Uterus (tissue), 4 donors: ENCODE results near the gene BRAF. TPM values are rescaled to one million over a fixed set of nuclear protein-coding genes. Genes with fewer than 3 reads are reported as not detected.

Experiments
- DNase-seq, 2 donors: peaks; one replicate each; pipeline ENCODE4 v3.0.0-alpha.2; 2019 to 2020
- H3K27ac ChIP-seq, 2 donors: fragments of 200-600 bp; sonication (generic); 1 replicate in 1 of 2; 2 replicates in 1 of 2; pipeline ENCODE4 v1.5.1; 2016 to 2018
- H3K27me3 ChIP-seq, 2 donors: fragments of 200-600 bp; sonication (generic); one replicate each; pipeline ENCODE4 v1.5.1; 2018 to 2019; ENCODE audit warnings: control low read depth in 1 of 2
- H3K36me3 ChIP-seq, 2 donors: fragments of 200-600 bp; sonication (generic); one replicate each; pipeline ENCODE4 v1.5.1; 2019; ENCODE audit warnings: control low read depth in 1 of 2
- H3K4me1 ChIP-seq, 2 donors: fragments of 200-600 bp; sonication (generic); one replicate each; pipeline ENCODE4 v1.5.1; 2018 to 2019; ENCODE audit warnings: control low read depth in 1 of 2
- H3K4me3 ChIP-seq, 2 donors: fragments of 200-600 bp; sonication (generic); 1 replicate in 1 of 2; 2 replicates in 1 of 2; pipeline ENCODE4 v1.5.1; 2018 to 2019; ENCODE audit warnings: mild to moderate bottlenecking in 1 of 2
- H3K9me3 ChIP-seq, 2 donors: fragments of 200-600 bp; sonication (generic); one replicate each; pipeline ENCODE4 v1.5.1; 2019; ENCODE audit warnings: control low read depth in 1 of 2
- POLR2A ChIP-seq, 2 donors: fragments of 450-650 bp; IDR thresholded peaks; one replicate each; pipeline ENCODE4 v1.6.1; 2016; ENCODE audit warnings: antibody characterized with exemption in 2 of 2, mild to moderate bottlenecking in 1 of 2, moderate library complexity in 1 of 2
- intact Hi-C: fragments of 100-400 bp; cut with DNase I; formaldehyde crosslinking; loops from one replicate; pipeline ENCODE4 v1.15.1; 2023; ENCODE audit warnings: low total_unique reads
- total RNA-seq, 4 donors: library from RNA; depleted of rRNA in 3 of 4; stranded (reverse); fragments of >200 nt in 3 of 4; gene quantifications; one replicate each; pipeline versions ENCODE4 v1.1.0 to v1.2.4, GENCODE V29; 2014 to 2023
- TF ChIP-seq, protein P1 (sequence below), 4 experiments: fragments of 200-600 bp in 2 of 4; fragments of 450-650 bp in 2 of 4; sonication (generic) in 2 of 4; IDR thresholded peaks; one replicate each; pipeline ENCODE4 v1.5.1; 2016 to 2019; ENCODE audit warnings: antibody characterized with exemption in 4 of 4, mild to moderate bottlenecking in 2 of 4, moderate library complexity in 1 of 4
- donor health status: DM: yes; HTN: yes; CAD: no.

Gene BRAF
- total RNA-seq, 4 donors from 2014 or later, result 42.6 to 76.8 (median 66.5) TPM

DNA sequence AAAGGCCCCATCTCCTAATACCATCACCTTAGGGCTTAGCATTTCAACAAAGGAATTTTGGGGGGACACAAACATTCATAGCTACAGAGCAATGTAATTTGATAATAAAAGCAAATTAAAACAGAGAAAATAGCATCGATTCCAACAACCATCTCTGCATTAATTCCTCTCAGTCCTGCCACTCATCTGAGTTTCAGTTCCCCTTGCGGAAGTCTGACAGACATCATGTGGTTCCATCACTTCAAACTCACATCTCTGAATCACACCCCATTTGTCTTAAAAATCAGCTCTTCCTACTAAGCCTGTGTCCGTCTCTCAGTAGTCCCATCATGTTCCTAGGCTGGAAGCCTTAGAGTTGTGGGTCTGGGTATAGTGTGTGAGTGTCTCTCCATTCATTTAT, 248.4 kb downstream of the BRAF start:
- intact Hi-C loops, result no loop called here
- no peak for DNase-seq
- Histone ChIP-seq H3K27ac (no peak overlapping the region), H3K4me3 (no peak overlapping the region), H3K4me1 (no peaks in the 10 kb centered on the region), H3K9me3 (no peaks in the 10 kb centered on the region), H3K27me3 (no peaks in the 10 kb centered on the region), H3K36me3 (no peaks in the 10 kb centered on the region)
- TF ChIP-seq, protein P1, sequence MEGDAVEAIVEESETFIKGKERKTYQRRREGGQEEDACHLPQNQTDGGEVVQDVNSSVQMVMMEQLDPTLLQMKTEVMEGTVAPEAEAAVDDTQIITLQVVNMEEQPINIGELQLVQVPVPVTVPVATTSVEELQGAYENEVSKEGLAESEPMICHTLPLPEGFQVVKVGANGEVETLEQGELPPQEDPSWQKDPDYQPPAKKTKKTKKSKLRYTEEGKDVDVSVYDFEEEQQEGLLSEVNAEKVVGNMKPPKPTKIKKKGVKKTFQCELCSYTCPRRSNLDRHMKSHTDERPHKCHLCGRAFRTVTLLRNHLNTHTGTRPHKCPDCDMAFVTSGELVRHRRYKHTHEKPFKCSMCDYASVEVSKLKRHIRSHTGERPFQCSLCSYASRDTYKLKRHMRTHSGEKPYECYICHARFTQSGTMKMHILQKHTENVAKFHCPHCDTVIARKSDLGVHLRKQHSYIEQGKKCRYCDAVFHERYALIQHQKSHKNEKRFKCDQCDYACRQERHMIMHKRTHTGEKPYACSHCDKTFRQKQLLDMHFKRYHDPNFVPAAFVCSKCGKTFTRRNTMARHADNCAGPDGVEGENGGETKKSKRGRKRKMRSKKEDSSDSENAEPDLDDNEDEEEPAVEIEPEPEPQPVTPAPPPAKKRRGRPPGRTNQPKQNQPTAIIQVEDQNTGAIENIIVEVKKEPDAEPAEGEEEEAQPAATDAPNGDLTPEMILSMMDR (IDR thresholded peaks at IDR 0.05), result no peak
- no peak for TF ChIP-seq POLR2A (IDR thresholded peaks at IDR 0.05)

DNA sequence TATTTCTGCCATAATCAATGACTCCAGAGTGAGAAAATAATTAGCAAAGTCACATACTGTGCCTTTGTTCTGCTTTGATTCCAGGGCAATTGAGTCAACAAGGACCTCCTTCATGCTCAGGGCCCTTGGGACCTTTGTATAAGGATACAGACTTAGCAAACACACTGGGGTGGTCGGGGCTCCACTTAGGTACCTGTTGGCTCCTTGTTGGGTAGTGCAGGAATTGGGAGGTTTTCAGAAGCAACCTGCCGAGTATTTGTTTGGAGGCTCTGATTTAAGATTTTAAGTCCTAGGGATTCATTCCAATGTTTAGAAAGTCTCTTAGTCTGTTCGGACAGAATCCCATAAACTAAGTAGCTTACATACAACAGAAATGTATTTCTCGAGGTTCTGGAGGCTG, 249.0 kb downstream of the BRAF start:
- no peaks in the 10 kb centered on the region for H3K27me3 ChIP-seq
- no peak for DNase-seq
- H3K36me3 ChIP-seq, result no peaks in the 10 kb centered on the region
- intact Hi-C loops, result no loop called here
- no peak overlapping the region for H3K4me3 ChIP-seq
- no peak overlapping the region for H3K27ac ChIP-seq
- no peak for TF ChIP-seq POLR2A (IDR thresholded peaks at IDR 0.05)
- TF ChIP-seq, protein P1 (IDR thresholded peaks at IDR 0.05), result no peak
- no peaks in the 10 kb centered on the region for H3K9me3 ChIP-seq
- H3K4me1 ChIP-seq, result no peaks in the 10 kb centered on the region

DNA sequence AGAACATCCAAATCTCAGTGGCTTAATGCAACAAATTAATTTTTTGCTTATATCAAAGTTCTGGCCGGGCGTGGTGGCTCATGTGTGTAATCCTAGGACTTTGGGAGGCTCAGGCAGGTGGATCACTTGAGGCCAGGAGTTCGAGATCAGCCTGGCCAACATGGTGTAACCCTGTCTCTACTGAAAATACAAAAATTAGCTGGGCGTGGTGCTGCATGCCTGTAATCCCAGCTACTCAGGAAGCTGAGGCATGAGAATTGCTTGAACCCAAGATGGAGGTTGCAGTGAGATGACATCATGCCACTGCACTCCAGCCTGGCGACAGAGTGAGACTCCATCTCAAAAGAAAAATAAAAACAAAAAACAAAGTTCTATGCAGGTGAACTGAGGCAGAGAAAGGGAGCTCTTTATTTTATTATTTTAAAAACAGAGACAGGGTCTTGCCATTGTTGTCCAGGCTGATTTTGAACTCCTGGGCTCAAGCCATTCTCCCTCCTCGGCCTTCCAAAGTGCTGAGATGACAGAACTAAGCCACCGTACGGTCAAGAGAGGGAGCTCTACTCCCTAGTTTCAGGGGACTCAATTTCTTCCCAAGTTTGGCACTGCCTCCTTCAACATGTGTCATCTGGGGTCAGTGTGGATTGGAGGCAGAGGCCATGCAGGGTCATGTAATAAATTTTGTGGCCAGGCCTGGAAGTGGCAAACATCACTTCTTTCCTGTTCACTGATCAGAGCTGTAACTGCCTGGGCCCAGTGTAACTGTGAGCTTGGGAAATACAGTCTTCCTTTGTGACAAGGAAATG, 249.6 kb downstream of the BRAF start:
- H3K9me3 ChIP-seq, result no peaks in the 10 kb centered on the region
- no peak overlapping the region for H3K27ac ChIP-seq
- no peaks in the 10 kb centered on the region for H3K27me3 ChIP-seq
- intact Hi-C loops, result no loop called here
- H3K4me1 ChIP-seq, result no peaks in the 10 kb centered on the region
- no peak for TF ChIP-seq POLR2A (IDR thresholded peaks at IDR 0.05)
- TF ChIP-seq, protein P1 (IDR thresholded peaks at IDR 0.05), result peak in 3 of 4 experiments; percentile 15 to 23 (median 21)
- H3K4me3 ChIP-seq, result no peak overlapping the region
- no peaks in the 10 kb centered on the region for H3K36me3 ChIP-seq
- no peak for DNase-seq

DNA sequence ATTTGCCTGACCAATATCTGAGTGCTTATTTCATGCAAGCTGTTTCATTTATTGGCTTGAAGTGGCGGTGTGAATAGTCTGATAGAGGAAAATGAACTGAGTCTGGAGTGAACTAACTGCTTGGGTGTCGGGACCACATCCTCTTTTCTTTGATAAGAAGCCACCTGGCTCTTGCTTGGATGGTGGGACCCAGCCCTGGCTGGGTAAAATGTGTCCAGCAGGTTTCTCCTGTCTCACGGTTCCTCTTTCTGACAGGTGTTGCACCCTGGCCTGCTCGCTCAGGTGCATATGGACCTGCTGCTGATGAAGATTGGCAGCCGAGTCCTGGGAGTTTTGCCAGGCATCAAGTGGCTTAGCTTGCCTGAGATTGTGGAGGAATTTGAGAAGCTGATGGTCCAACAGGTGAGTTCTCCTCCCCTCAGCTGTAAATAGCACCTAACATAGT, 250.4 kb downstream of the BRAF start:
- DNase-seq, result no peak
- H3K4me1 ChIP-seq, result no peaks in the 10 kb centered on the region
- peak overlapping the region in 1 of 2 donors; percentile 74 for H3K4me3 ChIP-seq
- no peaks in the 10 kb centered on the region for H3K9me3 ChIP-seq
- peak overlapping the region; percentile 79 to 88 for H3K27ac ChIP-seq
- no peaks in the 10 kb centered on the region for H3K36me3 ChIP-seq
- TF ChIP-seq, protein P1 (IDR thresholded peaks at IDR 0.05), result no peak
- no peak for TF ChIP-seq POLR2A (IDR thresholded peaks at IDR 0.05)
- H3K27me3 ChIP-seq, result no peaks in the 10 kb centered on the region
- intact Hi-C loops, result no loop called here

DNA sequence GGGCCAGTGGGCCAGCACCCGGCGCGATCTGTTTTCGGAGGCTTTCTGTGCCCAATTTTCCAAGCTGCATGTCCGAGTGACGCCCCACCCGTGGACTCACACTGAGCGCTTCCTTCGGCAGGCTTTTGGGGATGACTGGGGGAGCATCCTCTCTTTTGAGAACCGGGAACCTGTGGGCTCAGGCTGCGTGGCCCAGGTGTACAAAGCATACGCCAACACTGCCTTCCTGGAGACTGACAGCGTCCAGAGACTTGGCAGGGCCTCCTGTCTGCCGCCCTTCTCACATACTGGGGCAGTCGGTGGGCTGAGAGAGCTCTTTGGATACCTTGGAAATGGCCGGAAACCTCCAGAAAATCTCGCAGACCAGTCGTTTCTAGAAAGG, 251.0 kb downstream of the BRAF start:
- DNase-seq, result no peak
- Histone ChIP-seq H3K9me3 (no peaks in the 10 kb centered on the region), H3K4me3 (peak overlapping the region; percentile 61 to 74), H3K27ac (peak overlapping the region; percentile 79 to 88), H3K4me1 (no peaks in the 10 kb centered on the region), H3K27me3 (no peaks in the 10 kb centered on the region), H3K36me3 (no peaks in the 10 kb centered on the region)
- intact Hi-C loops, result no loop called here
- TF ChIP-seq, protein P1 (IDR thresholded peaks at IDR 0.05), result no peak
- TF ChIP-seq POLR2A (IDR thresholded peaks at IDR 0.05), result no peak
